Endothelial cell of umbilical vein (primary cell): ENCODE results near the gene GRID2. TPM values are rescaled to one million over a fixed set of nuclear protein-coding genes. Genes with fewer than 3 reads are reported as not detected.

Experiments used
- BruUV-seq: library from RNA; stranded (reverse); fragments of 400-500 nt; replicated peaks from 2 replicates; lab custom pipeline; 2021; lab: Mats Ljungman, UMichigan
- CTCF ChIA-PET: fragments of 300-600, 350-600 bp; sonication (Branson Sonifier 250); formaldehyde crosslinking; loops from one replicate; lab custom pipeline; 2021; ENCODE audit warnings: antibody characterized with exemption, inconsistent platforms; lab: Charles Lee
- POLR2A ChIA-PET: fragments of 300-600, 350-600 bp; sonication (Branson Sonifier 250); formaldehyde crosslinking; loops from one replicate; lab custom pipeline; 2021; ENCODE audit warnings: antibody characterized with exemption, inconsistent platforms; lab: Charles Lee
- DNase-seq: peaks from one replicate; pipeline ENCODE4 v3.0.0-alpha.2; 2011; ENCODE audit warnings: low read depth, low spot score
- FAIRE-seq: peaks from 2 replicates; lab custom pipeline; 2011; peaks lifted over from hg19 to GRCh38; lab: Jason Lieb, UNC
- H2AFZ ChIP-seq: 2 replicates; pipeline ENCODE4 v1.6.0; 2012; ENCODE audit warnings: low read depth, low read length, control low read depth, inconsistent platforms
- H3K27ac ChIP-seq: 2 replicates; pipeline ENCODE4 v1.5.1; 2011; ENCODE audit warnings: low read depth, mild to moderate bottlenecking, control low read depth, low read length, moderate library complexity; ENCODE audit not compliant: insufficient read depth
- H3K27me3 ChIP-seq, 2 experiments: 2 replicates each; pipeline versions ENCODE4 v1.6.0 to v1.6.1; 2011; ENCODE audit warnings: low read length in 2 of 2, mixed read lengths in 1 of 2; ENCODE audit not compliant: control insufficient read depth in 2 of 2, insufficient read depth in 2 of 2
- H3K36me3 ChIP-seq, 2 experiments: 2 replicates in 1 of 2; 3 replicates in 1 of 2; pipeline ENCODE4 v1.5.1; 2011; ENCODE audit warnings: low read length in 2 of 2, mild to moderate bottlenecking in 1 of 2, moderate library complexity in 1 of 2; ENCODE audit not compliant: control insufficient read depth in 2 of 2, insufficient read depth in 2 of 2; ENCODE audit errors: extremely low read depth in 1 of 2
- H3K4me1 ChIP-seq: 3 replicates; pipeline ENCODE4 v1.5.1; 2011; ENCODE audit warnings: mild to moderate bottlenecking, low read length; ENCODE audit not compliant: control insufficient read depth, insufficient read depth; ENCODE audit errors: extremely low read depth
- H3K4me2 ChIP-seq: 2 replicates; pipeline ENCODE4 v1.6.1; 2011; ENCODE audit warnings: low read length, control low read depth, mixed read lengths; ENCODE audit not compliant: insufficient read depth
- H3K4me3 ChIP-seq, 3 experiments: fragments of 200-600 bp in 1 of 3; sonication (generic), shearing (Covaris generic) in 1 of 3; replicated peaks in 1 of 3; 2 replicates each; pipeline ENCODE4 v1.5.1; 2011 to 2016; ENCODE audit warnings: control low read depth in 3 of 3, low read length in 3 of 3, mild to moderate bottlenecking in 2 of 3, inconsistent platforms in 1 of 3, low read depth in 1 of 3, moderate library complexity in 1 of 3; ENCODE audit not compliant: insufficient read depth in 1 of 3
- H3K79me2 ChIP-seq: 2 replicates; pipeline ENCODE4 v1.6.0; 2012; ENCODE audit warnings: low read length, inconsistent platforms; ENCODE audit not compliant: control insufficient read depth, insufficient read depth
- H3K9ac ChIP-seq: replicated peaks from 2 replicates; pipeline ENCODE3; 2011; ENCODE audit warnings: low read length, control low read depth; ENCODE audit not compliant: insufficient read depth; ENCODE audit errors: extremely low read depth
- H3K9me1 ChIP-seq: replicated peaks from 3 replicates; pipeline ENCODE4 v1.6.0; 2011; ENCODE audit warnings: mild to moderate bottlenecking, low read length; ENCODE audit not compliant: control insufficient read depth, insufficient read depth; ENCODE audit errors: extremely low read depth
- H3K9me3 ChIP-seq: replicated peaks from 2 replicates; pipeline ENCODE4 v1.5.1; 2012; ENCODE audit warnings: low read length, inconsistent platforms; ENCODE audit not compliant: control insufficient read depth, insufficient read depth
- H4K20me1 ChIP-seq: replicated peaks from 2 replicates; pipeline ENCODE3; 2011; ENCODE audit warnings: mild to moderate bottlenecking, low read length; ENCODE audit not compliant: control insufficient read depth, insufficient read depth; ENCODE audit errors: extremely low read depth
- EZH2 ChIP-seq: IDR thresholded peaks from 2 replicates; pipeline ENCODE4 v1.6.1; 2012; ENCODE audit warnings: borderline replicate concordance, low read depth, mild to moderate bottlenecking, moderate library complexity, low read length, inconsistent platforms; ENCODE audit not compliant: severe bottlenecking
- FOS ChIP-seq: IDR thresholded peaks from 2 replicates; pipeline ENCODE4 v1.6.1; 2011; ENCODE audit warnings: mild to moderate bottlenecking, low read length, moderate library complexity, borderline replicate concordance; ENCODE audit not compliant: insufficient read depth
- GATA2 ChIP-seq: IDR thresholded peaks from 2 replicates; pipeline ENCODE4 v1.7.0; 2011; ENCODE audit warnings: low read depth, mild to moderate bottlenecking, moderate library complexity, mixed read lengths, low read length; ENCODE audit not compliant: insufficient read length, insufficient read depth
- JUN ChIP-seq: IDR thresholded peaks from 2 replicates; pipeline ENCODE4 v1.6.1; 2011; ENCODE audit warnings: borderline replicate concordance, low read depth; ENCODE audit not compliant: insufficient read length, insufficient read depth
- MAX ChIP-seq: IDR thresholded peaks from 2 replicates; pipeline ENCODE4 v1.6.1; 2011; ENCODE audit not compliant: insufficient read depth, insufficient read length
- MYC ChIP-seq: IDR thresholded peaks from one replicate; pipeline ENCODE4 v1.6.1; 2011; ENCODE audit warnings: mild to moderate bottlenecking, low read depth, low read length
- POLR2A ChIP-seq: IDR thresholded peaks from 2 replicates; pipeline ENCODE4 v1.6.1; 2012; ENCODE audit warnings: low read depth, mild to moderate bottlenecking, control low read depth, low read length
- POLR2AphosphoS5 ChIP-seq: IDR thresholded peaks from 2 replicates; pipeline ENCODE4 v1.6.1; 2012; ENCODE audit warnings: low read depth, mild to moderate bottlenecking, control low read depth, low read length, moderate library complexity; ENCODE audit not compliant: insufficient read depth
- dilution Hi-C: fragments of 300-500 bp; cut with MboI; formaldehyde crosslinking; loops from one replicate; pipeline ENCODE4 v1.15.0; 2019; ENCODE audit warnings: low sequenced_read_pairs; ENCODE audit not compliant: extremely low pct_ligation_motif_present
- intact Hi-C: fragments of 100-400 bp; cut with micrococcal nuclease; formaldehyde crosslinking; loops from one replicate; pipeline ENCODE4 v1.10.0; 2022
- polyA plus RNA-seq, 4 experiments: library from polyadenylated mRNA; depleted of rRNA in 3 of 4; stranded (reverse) in 3 of 4; unstranded in 1 of 4; fragments of >200 nt; gene quantifications; 2 replicates each; pipeline versions ENCODE4 v1.2.1 to v1.2.3, GENCODE V29; 2011 to 2012; ENCODE audit warnings: missing spikeins in 1 of 4
- total RNA-seq: library from RNA; stranded (reverse); gene quantifications from 2 replicates; pipeline ENCODE4 v1.2.3, GENCODE V29; 2021
- TF ChIP-seq, protein P1 (sequence below), 2 donors: IDR thresholded peaks; 1 replicate in 1 of 2; 2 replicates in 1 of 2; pipeline ENCODE4 v1.5.1; 2011; ENCODE audit warnings: low read length in 2 of 2, mild to moderate bottlenecking in 2 of 2, moderate library complexity in 2 of 2, control low read depth in 1 of 2, inconsistent platforms in 1 of 2, low read depth in 1 of 2; ENCODE audit not compliant: insufficient read depth in 1 of 2; ENCODE audit errors: extremely low read depth in 1 of 2

The GRID2 gene
- total and polyA plus RNA-seq, 2 donors (not counting 3 experiments of a cell fraction or from before 2014, with no cell fraction given), result not detected

DNA sequence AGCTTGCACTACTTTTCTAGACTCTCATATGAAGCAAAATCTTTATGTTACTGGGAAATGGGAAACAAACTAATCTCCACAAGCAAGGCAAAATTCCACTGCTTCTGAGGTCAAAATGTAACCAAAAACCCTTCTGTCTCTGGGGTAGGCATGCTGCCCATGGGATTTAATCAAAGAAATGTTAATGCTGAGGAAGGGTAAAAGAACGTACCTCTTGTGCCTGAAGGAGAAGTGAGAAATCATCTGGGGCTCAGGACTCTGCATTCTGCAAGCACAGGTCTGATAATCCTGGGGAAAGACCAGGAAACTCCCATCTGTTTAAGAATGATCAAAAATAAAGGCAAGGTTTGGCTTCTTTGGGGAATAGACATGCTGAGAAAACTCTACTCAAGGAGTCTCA is 184.7 kb downstream of the GRID2 start:
- Histone ChIP-seq H4K20me1 (no peaks in the 10 kb centered on the region), H3K9me1 (no peaks in the 10 kb centered on the region), H3K27ac (no peak overlapping the region), H3K4me3 (no peak overlapping the region), H3K4me1 (no peaks in the 10 kb centered on the region), H3K9me3 (no peaks in the 10 kb centered on the region), H2AFZ (no peak overlapping the region), H3K79me2 (no peaks in the 10 kb centered on the region), H3K4me2 (no peak overlapping the region), H3K36me3 (no peaks in the 10 kb centered on the region), H3K9ac (no peak overlapping the region), H3K27me3 (no peaks in the 10 kb centered on the region)
- dilution Hi-C loops, result no loop called here
- intact Hi-C loops, result no loop called here
- DNase-seq, result no peak
- ChIA-PET POLR2A (no interaction called here), CTCF (no interaction called here)
- TF ChIP-seq MYC (no peak), JUN (no peak), FOS (no peak), EZH2 (no peak), POLR2A (no peak), MAX (no peak), POLR2AphosphoS5 (no peak), GATA2 (no peak)
- TF ChIP-seq, protein P1, sequence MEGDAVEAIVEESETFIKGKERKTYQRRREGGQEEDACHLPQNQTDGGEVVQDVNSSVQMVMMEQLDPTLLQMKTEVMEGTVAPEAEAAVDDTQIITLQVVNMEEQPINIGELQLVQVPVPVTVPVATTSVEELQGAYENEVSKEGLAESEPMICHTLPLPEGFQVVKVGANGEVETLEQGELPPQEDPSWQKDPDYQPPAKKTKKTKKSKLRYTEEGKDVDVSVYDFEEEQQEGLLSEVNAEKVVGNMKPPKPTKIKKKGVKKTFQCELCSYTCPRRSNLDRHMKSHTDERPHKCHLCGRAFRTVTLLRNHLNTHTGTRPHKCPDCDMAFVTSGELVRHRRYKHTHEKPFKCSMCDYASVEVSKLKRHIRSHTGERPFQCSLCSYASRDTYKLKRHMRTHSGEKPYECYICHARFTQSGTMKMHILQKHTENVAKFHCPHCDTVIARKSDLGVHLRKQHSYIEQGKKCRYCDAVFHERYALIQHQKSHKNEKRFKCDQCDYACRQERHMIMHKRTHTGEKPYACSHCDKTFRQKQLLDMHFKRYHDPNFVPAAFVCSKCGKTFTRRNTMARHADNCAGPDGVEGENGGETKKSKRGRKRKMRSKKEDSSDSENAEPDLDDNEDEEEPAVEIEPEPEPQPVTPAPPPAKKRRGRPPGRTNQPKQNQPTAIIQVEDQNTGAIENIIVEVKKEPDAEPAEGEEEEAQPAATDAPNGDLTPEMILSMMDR (IDR thresholded peaks at IDR 0.05; ENCODE audit: extremely low read depth in 1 of 2, insufficient read depth in 1 of 2, low read depth in 1 of 2, low read length in 2 of 2), result no peak
- no peak for FAIRE-seq
- no TSS peak for BruUV-seq
